ENCODE results near the gene OR2B2.

DNA sequence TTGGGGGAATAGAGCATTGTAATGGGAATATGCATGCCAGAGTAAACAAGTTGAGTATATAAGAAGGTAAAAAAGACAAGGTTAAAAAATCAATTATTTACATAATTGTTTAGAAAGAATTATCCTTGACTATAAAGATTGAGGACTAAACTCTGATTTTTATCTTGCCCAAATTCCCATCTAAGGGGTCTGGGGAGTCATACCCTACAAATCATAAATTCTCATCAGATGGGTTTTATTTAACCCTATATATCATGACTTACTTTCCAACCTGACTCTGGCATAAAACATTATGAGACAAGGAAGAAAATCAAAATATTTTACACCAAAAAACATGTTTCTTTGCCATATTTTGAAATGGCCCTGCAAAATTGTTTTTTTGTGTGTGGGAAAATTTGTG, 12.7 kb downstream of the OR2B2 start:
- TF ChIP-seq, protein P1, sequence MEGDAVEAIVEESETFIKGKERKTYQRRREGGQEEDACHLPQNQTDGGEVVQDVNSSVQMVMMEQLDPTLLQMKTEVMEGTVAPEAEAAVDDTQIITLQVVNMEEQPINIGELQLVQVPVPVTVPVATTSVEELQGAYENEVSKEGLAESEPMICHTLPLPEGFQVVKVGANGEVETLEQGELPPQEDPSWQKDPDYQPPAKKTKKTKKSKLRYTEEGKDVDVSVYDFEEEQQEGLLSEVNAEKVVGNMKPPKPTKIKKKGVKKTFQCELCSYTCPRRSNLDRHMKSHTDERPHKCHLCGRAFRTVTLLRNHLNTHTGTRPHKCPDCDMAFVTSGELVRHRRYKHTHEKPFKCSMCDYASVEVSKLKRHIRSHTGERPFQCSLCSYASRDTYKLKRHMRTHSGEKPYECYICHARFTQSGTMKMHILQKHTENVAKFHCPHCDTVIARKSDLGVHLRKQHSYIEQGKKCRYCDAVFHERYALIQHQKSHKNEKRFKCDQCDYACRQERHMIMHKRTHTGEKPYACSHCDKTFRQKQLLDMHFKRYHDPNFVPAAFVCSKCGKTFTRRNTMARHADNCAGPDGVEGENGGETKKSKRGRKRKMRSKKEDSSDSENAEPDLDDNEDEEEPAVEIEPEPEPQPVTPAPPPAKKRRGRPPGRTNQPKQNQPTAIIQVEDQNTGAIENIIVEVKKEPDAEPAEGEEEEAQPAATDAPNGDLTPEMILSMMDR (conservative IDR thresholded peaks at IDR 0.05; ENCODE audit: low read length): no peak
- no peak for TF ChIP-seq EZH2phosphoT487 (IDR thresholded peaks at IDR 0.05; ENCODE audit: borderline replicate concordance)

Measured in Loucy (cell line).